ENCODE measurements around the gene HHEX.

HHEX gene

DNA sequence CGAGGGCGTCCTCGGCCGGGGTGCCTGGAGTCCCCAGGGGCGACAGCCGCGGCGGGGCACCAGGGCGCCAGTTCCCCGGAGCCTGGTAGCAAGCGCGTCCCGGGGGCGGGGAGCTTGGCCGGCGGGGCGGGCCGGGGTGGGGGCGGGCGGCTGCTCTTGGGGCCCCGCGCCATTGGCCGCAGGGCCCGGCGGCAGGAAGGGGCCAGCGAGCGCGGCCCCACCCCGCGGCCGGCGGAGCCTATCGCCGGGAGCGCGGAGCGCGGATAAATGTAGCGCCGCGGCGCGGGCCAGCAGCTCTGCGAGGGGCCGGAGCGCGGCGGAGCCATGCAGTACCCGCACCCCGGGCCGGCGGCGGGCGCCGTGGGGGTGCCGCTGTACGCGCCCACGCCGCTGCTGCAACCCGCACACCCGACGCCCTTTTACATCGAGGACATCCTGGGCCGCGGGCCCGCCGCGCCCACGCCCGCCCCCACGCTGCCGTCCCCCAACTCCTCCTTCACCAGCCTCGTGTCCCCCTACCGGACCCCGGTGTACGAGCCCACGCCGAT lies at the start of gene HHEX:
HHEX (plus strand) TSS at position 293 of the 548 bp plus-strand sequence; CDS start at position 325, 32 bp downstream.
- Histone ChIP-seq H3F3A (ENCODE audit: insufficient read depth, low read length) (no peaks in the 10 kb centered on the region), H3K36me3 (replicated peaks; ENCODE audit: insufficient read depth, low read length) (no peaks in the 10 kb centered on the region), H2AFZ (ENCODE audit: low read length) (peak within 1 kb of the TSS; percentile 57), H3K9me3 (replicated peaks; ENCODE audit: insufficient read depth, low read length) (no peaks in the 10 kb centered on the region), H3K79me2 (ENCODE audit: low read length) (no peaks in the 10 kb centered on the region), H3K9me2 (replicated peaks; ENCODE audit: insufficient read depth, low read length) (no peaks in the 10 kb centered on the region), H3K27me3 (replicated peaks; ENCODE audit: insufficient read depth, low read length) (peaks cover 51% of the 10 kb centered on the region), H3K4me2 (ENCODE audit: low read depth, low read length) (peak within 1 kb of the TSS; percentile 66), H4K20me1 (ENCODE audit: insufficient read depth, low read length) (no peaks in the 10 kb centered on the region), H3K4me1 (ENCODE audit: low read length) (no peaks in the 10 kb centered on the region), H3K27ac (ENCODE audit: low read length) (no peak within 1 kb of the TSS), H3K9ac (ENCODE audit: low read length) (no peak within 1 kb of the TSS), H3K4me3 (ENCODE audit: low read length) (peak within 1 kb of the TSS; percentile 59)
- TF ChIP-seq EZH2phosphoT487 (IDR thresholded peaks at IDR 0.05; ENCODE audit: low read length) = no peak
- no peak for TF ChIP-seq EZH2 (optimal IDR thresholded peaks at IDR 0.05; ENCODE audit: low read depth, low read length)
- TF ChIP-seq, protein P1, sequence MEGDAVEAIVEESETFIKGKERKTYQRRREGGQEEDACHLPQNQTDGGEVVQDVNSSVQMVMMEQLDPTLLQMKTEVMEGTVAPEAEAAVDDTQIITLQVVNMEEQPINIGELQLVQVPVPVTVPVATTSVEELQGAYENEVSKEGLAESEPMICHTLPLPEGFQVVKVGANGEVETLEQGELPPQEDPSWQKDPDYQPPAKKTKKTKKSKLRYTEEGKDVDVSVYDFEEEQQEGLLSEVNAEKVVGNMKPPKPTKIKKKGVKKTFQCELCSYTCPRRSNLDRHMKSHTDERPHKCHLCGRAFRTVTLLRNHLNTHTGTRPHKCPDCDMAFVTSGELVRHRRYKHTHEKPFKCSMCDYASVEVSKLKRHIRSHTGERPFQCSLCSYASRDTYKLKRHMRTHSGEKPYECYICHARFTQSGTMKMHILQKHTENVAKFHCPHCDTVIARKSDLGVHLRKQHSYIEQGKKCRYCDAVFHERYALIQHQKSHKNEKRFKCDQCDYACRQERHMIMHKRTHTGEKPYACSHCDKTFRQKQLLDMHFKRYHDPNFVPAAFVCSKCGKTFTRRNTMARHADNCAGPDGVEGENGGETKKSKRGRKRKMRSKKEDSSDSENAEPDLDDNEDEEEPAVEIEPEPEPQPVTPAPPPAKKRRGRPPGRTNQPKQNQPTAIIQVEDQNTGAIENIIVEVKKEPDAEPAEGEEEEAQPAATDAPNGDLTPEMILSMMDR (IDR thresholded peaks at IDR 0.05; ENCODE audit: low read length) = no peak
- peak; percentile 62 for DNase-seq

DNA sequence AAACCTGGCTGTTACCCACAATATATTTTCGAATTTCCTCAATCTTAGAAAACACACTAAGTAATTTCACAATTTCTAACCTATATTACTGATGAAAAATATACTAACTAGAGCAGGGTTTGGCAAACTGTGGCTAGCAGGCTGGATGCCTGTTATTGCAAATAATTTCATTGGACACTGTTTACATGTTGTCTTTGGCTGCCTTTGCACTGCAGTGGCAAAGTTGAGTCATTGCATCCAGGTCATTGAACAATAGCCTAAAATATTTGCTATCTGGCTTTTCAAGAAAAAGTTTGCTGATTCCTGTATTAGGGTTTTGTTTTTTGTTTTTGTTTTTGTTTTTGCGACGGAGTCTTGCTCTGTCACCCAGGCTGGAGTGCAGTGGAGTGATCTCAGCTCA lies 49.6 kb upstream of the HHEX start:
- H3K9me2 ChIP-seq (replicated peaks; ENCODE audit: insufficient read depth, low read length) = no peaks in the 10 kb centered on the region
- H3K9me3 ChIP-seq (replicated peaks; ENCODE audit: insufficient read depth, low read length) = no peaks in the 10 kb centered on the region
- H3K4me1 ChIP-seq (ENCODE audit: low read length) = no peaks in the 10 kb centered on the region
- no peaks in the 10 kb centered on the region for H4K20me1 ChIP-seq (ENCODE audit: insufficient read depth, low read length)
- no peak for TF ChIP-seq EZH2phosphoT487 (IDR thresholded peaks at IDR 0.05; ENCODE audit: low read length)
- TF ChIP-seq, protein P1 (IDR thresholded peaks at IDR 0.05; ENCODE audit: low read length) = no peak
- TF ChIP-seq EZH2 (optimal IDR thresholded peaks at IDR 0.05; ENCODE audit: low read depth, low read length) = no peak
- peaks cover 13% of the 10 kb centered on the region for H3K36me3 ChIP-seq (replicated peaks; ENCODE audit: insufficient read depth, low read length)
- H2AFZ ChIP-seq (ENCODE audit: low read length) = no peak overlapping the region
- H3K27me3 ChIP-seq (replicated peaks; ENCODE audit: insufficient read depth, low read length) = no peaks in the 10 kb centered on the region
- H3F3A ChIP-seq (ENCODE audit: insufficient read depth, low read length) = peaks cover 3% of the 10 kb centered on the region; the same call in 1 of the 2 replicates
- no peak for DNase-seq
- H3K4me2 ChIP-seq (ENCODE audit: low read depth, low read length) = no peak overlapping the region
- H3K27ac ChIP-seq (ENCODE audit: low read length) = no peak overlapping the region
- H3K9ac ChIP-seq (ENCODE audit: low read length) = no peak overlapping the region
- H3K79me2 ChIP-seq (ENCODE audit: low read length) = peaks cover 15% of the 10 kb centered on the region
- H3K4me3 ChIP-seq (ENCODE audit: low read length) = no peak overlapping the region

DNA sequence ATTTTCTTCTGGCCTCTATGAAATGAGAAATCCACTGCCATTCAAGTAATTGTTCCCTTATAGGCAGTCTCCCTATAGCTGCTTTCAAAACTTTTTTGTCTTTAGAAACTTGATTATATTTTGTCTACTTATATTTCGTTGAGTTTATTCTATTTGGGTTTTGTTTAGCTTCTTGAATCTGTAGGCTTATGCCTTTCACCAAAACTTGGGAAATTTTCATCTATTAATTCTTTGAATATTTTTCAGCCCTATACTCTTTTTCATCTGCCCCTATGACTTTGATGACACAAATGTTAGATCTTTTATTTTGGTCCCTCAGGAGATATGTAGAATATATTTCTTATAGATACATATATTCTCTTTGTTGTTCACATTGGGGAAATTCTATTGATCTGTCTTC lies 48.3 kb upstream of the HHEX start:
- TF ChIP-seq EZH2 (optimal IDR thresholded peaks at IDR 0.05; ENCODE audit: low read depth, low read length) (no peak), EZH2phosphoT487 (IDR thresholded peaks at IDR 0.05; ENCODE audit: low read length) (no peak)
- TF ChIP-seq, protein P1 (IDR thresholded peaks at IDR 0.05; ENCODE audit: low read length) = no peak
- no peaks in the 10 kb centered on the region for H3K27me3 ChIP-seq (replicated peaks; ENCODE audit: insufficient read depth, low read length)
- no peak for DNase-seq
- no peaks in the 10 kb centered on the region for H3K4me1 ChIP-seq (ENCODE audit: low read length)
- no peaks in the 10 kb centered on the region for H4K20me1 ChIP-seq (ENCODE audit: insufficient read depth, low read length)
- H3K9me3 ChIP-seq (replicated peaks; ENCODE audit: insufficient read depth, low read length) = no peaks in the 10 kb centered on the region
- H3K79me2 ChIP-seq (ENCODE audit: low read length) = peaks cover 20% of the 10 kb centered on the region
- no peaks in the 10 kb centered on the region for H3F3A ChIP-seq (ENCODE audit: insufficient read depth, low read length)
- no peak overlapping the region for H3K27ac ChIP-seq (ENCODE audit: low read length)
- H2AFZ ChIP-seq (ENCODE audit: low read length) = no peak overlapping the region
- H3K4me3 ChIP-seq (ENCODE audit: low read length) = no peak overlapping the region
- peaks cover 15% of the 10 kb centered on the region; the same call in 1 of the 2 replicates for H3K36me3 ChIP-seq (replicated peaks; ENCODE audit: insufficient read depth, low read length)
- no peaks in the 10 kb centered on the region for H3K9me2 ChIP-seq (replicated peaks; ENCODE audit: insufficient read depth, low read length)
- H3K9ac ChIP-seq (ENCODE audit: low read length) = no peak overlapping the region
- H3K4me2 ChIP-seq (ENCODE audit: low read depth, low read length) = no peak overlapping the region

All from MM.1S (cell line).